Stimulated activated CD4-positive, alpha-beta T cell treated with anti-CD3 and anti-CD28 coated beads, Interleukin-15, amount 100 ng/mL, for 24 hours (primary cell): ENCODE results near the gene CRY1.
"Not testable (repeated sequence)": the region's sequence is repeated elsewhere in the genome, so short reads cannot be mapped to it uniquely, and the experiment has no call there.

Experiments used
- DNase-seq: peaks from one replicate; pipeline ENCODE4 v3.0.0-alpha.2; 2020

CRY1 gene

GRCh38 chr12:107064243-107064642 is 29.1 kb downstream of the CRY1 start:
- DNase-seq: no peak

GRCh38 chr12:107058190-107058589 is 35.2 kb downstream of the CRY1 start:
- no peak for DNase-seq

- no peak for DNase-seq
Measured at GRCh38 chr12:107057071-107057834, 36.1 kb downstream of the CRY1 start.

GRCh38 chr12:107053709-107054108 is 39.6 kb downstream of the CRY1 start:
- no peak for DNase-seq

- no peak for DNase-seq
Measured at GRCh38 chr12:107045186-107045585, 48.2 kb downstream of the CRY1 start.

- DNase-seq: no peak
Measured at GRCh38 chr12:107042801-107043200, 50.5 kb downstream of the CRY1 start.

GRCh38 chr12:107035733-107036132 is 57.6 kb downstream of the CRY1 start:
- no peak for DNase-seq

- DNase-seq: no peak
Measured at GRCh38 chr12:107033758-107034739, 59.3 kb downstream of the CRY1 start.

GRCh38 chr12:107032266-107032665 is 61.1 kb downstream of the CRY1 start:
- no peak for DNase-seq

GRCh38 chr12:107031061-107031460 is 62.3 kb downstream of the CRY1 start:
- no peak for DNase-seq

- DNase-seq: no peak
Measured at GRCh38 chr12:107029081-107029480, 64.3 kb downstream of the CRY1 start.

GRCh38 chr12:107027636-107028053 is 65.7 kb downstream of the CRY1 start:
- DNase-seq: no peak

- no peak for DNase-seq
Measured at GRCh38 chr12:107026806-107027635, 66.3 kb downstream of the CRY1 start.

GRCh38 chr12:107026356-107026755 is 67.0 kb downstream of the CRY1 start:
- DNase-seq: not testable (repeated sequence)

- DNase-seq: no peak
Measured at GRCh38 chr12:107025671-107026070, 67.7 kb downstream of the CRY1 start.

- DNase-seq: no peak
Measured at GRCh38 chr12:107019546-107019945, 73.8 kb downstream of the CRY1 start.

GRCh38 chr12:107017042-107017441 is 76.3 kb downstream of the CRY1 start:
- no peak for DNase-seq

- no peak for DNase-seq
Measured at GRCh38 chr12:107014055-107014454, 79.3 kb downstream of the CRY1 start.

- no peak for DNase-seq
Measured at GRCh38 chr12:107012736-107013425, 80.5 kb downstream of the CRY1 start.

- DNase-seq: no peak
Measured at GRCh38 chr12:107011519-107011918, 81.8 kb downstream of the CRY1 start.

- no peak for DNase-seq
Measured at GRCh38 chr12:107007411-107007810, 85.9 kb downstream of the CRY1 start.

GRCh38 chr12:107002665-107003064 is 90.7 kb downstream of the CRY1 start:
- DNase-seq: not testable (repeated sequence)
